Endothelial cell of umbilical vein (primary cell): ENCODE data around the gene ITGA11. TPM values are rescaled to one million over a fixed set of nuclear protein-coding genes. Genes with fewer than 3 reads are reported as not detected.

Experiments
- BruUV-seq: library from RNA; stranded (reverse); fragments of 400-500 nt; replicated peaks from 2 replicates; lab custom pipeline; 2021; lab: Mats Ljungman, UMichigan
- CTCF ChIA-PET: fragments of 300-600, 350-600 bp; sonication (Branson Sonifier 250); formaldehyde crosslinking; loops from one replicate; lab custom pipeline; 2021; ENCODE audit warnings: antibody characterized with exemption, inconsistent platforms; lab: Charles Lee
- POLR2A ChIA-PET: fragments of 300-600, 350-600 bp; sonication (Branson Sonifier 250); formaldehyde crosslinking; loops from one replicate; lab custom pipeline; 2021; ENCODE audit warnings: antibody characterized with exemption, inconsistent platforms; lab: Charles Lee
- DNase-seq: peaks from one replicate; pipeline ENCODE4 v3.0.0-alpha.2; 2011; ENCODE audit warnings: low read depth, low spot score
- FAIRE-seq: peaks from 2 replicates; lab custom pipeline; 2011; peaks lifted over from hg19 to GRCh38; lab: Jason Lieb, UNC
- H2AFZ ChIP-seq: 2 replicates; pipeline ENCODE4 v1.6.0; 2012; ENCODE audit warnings: low read depth, low read length, control low read depth, inconsistent platforms
- H3K27ac ChIP-seq: 2 replicates; pipeline ENCODE4 v1.5.1; 2011; ENCODE audit warnings: low read depth, mild to moderate bottlenecking, control low read depth, low read length, moderate library complexity; ENCODE audit not compliant: insufficient read depth
- H3K27me3 ChIP-seq, 2 experiments: 2 replicates each; pipeline versions ENCODE4 v1.6.0 to v1.6.1; 2011; ENCODE audit warnings: low read length in 2 of 2, mixed read lengths in 1 of 2; ENCODE audit not compliant: control insufficient read depth in 2 of 2, insufficient read depth in 2 of 2
- H3K36me3 ChIP-seq, 2 experiments: 2 replicates in 1 of 2; 3 replicates in 1 of 2; pipeline ENCODE4 v1.5.1; 2011; ENCODE audit warnings: low read length in 2 of 2, mild to moderate bottlenecking in 1 of 2, moderate library complexity in 1 of 2; ENCODE audit not compliant: control insufficient read depth in 2 of 2, insufficient read depth in 2 of 2; ENCODE audit errors: extremely low read depth in 1 of 2
- H3K4me1 ChIP-seq: 3 replicates; pipeline ENCODE4 v1.5.1; 2011; ENCODE audit warnings: mild to moderate bottlenecking, low read length; ENCODE audit not compliant: control insufficient read depth, insufficient read depth; ENCODE audit errors: extremely low read depth
- H3K4me2 ChIP-seq: 2 replicates; pipeline ENCODE4 v1.6.1; 2011; ENCODE audit warnings: low read length, control low read depth, mixed read lengths; ENCODE audit not compliant: insufficient read depth
- H3K4me3 ChIP-seq, 3 experiments: fragments of 200-600 bp in 1 of 3; sonication (generic), shearing (Covaris generic) in 1 of 3; replicated peaks in 1 of 3; 2 replicates each; pipeline ENCODE4 v1.5.1; 2011 to 2016; ENCODE audit warnings: control low read depth in 3 of 3, low read length in 3 of 3, mild to moderate bottlenecking in 2 of 3, inconsistent platforms in 1 of 3, low read depth in 1 of 3, moderate library complexity in 1 of 3; ENCODE audit not compliant: insufficient read depth in 1 of 3
- H3K79me2 ChIP-seq: 2 replicates; pipeline ENCODE4 v1.6.0; 2012; ENCODE audit warnings: low read length, inconsistent platforms; ENCODE audit not compliant: control insufficient read depth, insufficient read depth
- H3K9ac ChIP-seq: replicated peaks from 2 replicates; pipeline ENCODE3; 2011; ENCODE audit warnings: low read length, control low read depth; ENCODE audit not compliant: insufficient read depth; ENCODE audit errors: extremely low read depth
- H3K9me1 ChIP-seq: replicated peaks from 3 replicates; pipeline ENCODE4 v1.6.0; 2011; ENCODE audit warnings: mild to moderate bottlenecking, low read length; ENCODE audit not compliant: control insufficient read depth, insufficient read depth; ENCODE audit errors: extremely low read depth
- H3K9me3 ChIP-seq: replicated peaks from 2 replicates; pipeline ENCODE4 v1.5.1; 2012; ENCODE audit warnings: low read length, inconsistent platforms; ENCODE audit not compliant: control insufficient read depth, insufficient read depth
- H4K20me1 ChIP-seq: replicated peaks from 2 replicates; pipeline ENCODE3; 2011; ENCODE audit warnings: mild to moderate bottlenecking, low read length; ENCODE audit not compliant: control insufficient read depth, insufficient read depth; ENCODE audit errors: extremely low read depth
- JUN ChIP-seq: IDR thresholded peaks from 2 replicates; pipeline ENCODE4 v1.6.1; 2011; ENCODE audit warnings: borderline replicate concordance, low read depth; ENCODE audit not compliant: insufficient read length, insufficient read depth
- dilution Hi-C: fragments of 300-500 bp; cut with MboI; formaldehyde crosslinking; loops from one replicate; pipeline ENCODE4 v1.15.0; 2019; ENCODE audit warnings: low sequenced_read_pairs; ENCODE audit not compliant: extremely low pct_ligation_motif_present
- intact Hi-C: fragments of 100-400 bp; cut with micrococcal nuclease; formaldehyde crosslinking; loops from one replicate; pipeline ENCODE4 v1.10.0; 2022
- polyA plus RNA-seq, 4 experiments: library from polyadenylated mRNA; depleted of rRNA in 3 of 4; stranded (reverse) in 3 of 4; unstranded in 1 of 4; fragments of >200 nt; gene quantifications; 2 replicates each; pipeline versions ENCODE4 v1.2.1 to v1.2.3, GENCODE V29; 2011 to 2012; ENCODE audit warnings: missing spikeins in 1 of 4
- total RNA-seq: library from RNA; stranded (reverse); gene quantifications from 2 replicates; pipeline ENCODE4 v1.2.3, GENCODE V29; 2021
- TF ChIP-seq, protein P1 (sequence below): IDR thresholded peaks from 2 replicates; pipeline ENCODE4 v1.6.1; 2011; ENCODE audit not compliant: insufficient read depth, insufficient read length
- TF ChIP-seq, protein P2 (sequence below), 2 donors: IDR thresholded peaks; 1 replicate in 1 of 2; 2 replicates in 1 of 2; pipeline ENCODE4 v1.5.1; 2011; ENCODE audit warnings: low read length in 2 of 2, mild to moderate bottlenecking in 2 of 2, moderate library complexity in 2 of 2, control low read depth in 1 of 2, inconsistent platforms in 1 of 2, low read depth in 1 of 2; ENCODE audit not compliant: insufficient read depth in 1 of 2; ENCODE audit errors: extremely low read depth in 1 of 2

ITGA11 gene
- total and polyA plus RNA-seq, 2 donors (not counting 3 experiments of a cell fraction or from before 2014, with no cell fraction given) = 0.18 to 1.0 TPM

DNA sequence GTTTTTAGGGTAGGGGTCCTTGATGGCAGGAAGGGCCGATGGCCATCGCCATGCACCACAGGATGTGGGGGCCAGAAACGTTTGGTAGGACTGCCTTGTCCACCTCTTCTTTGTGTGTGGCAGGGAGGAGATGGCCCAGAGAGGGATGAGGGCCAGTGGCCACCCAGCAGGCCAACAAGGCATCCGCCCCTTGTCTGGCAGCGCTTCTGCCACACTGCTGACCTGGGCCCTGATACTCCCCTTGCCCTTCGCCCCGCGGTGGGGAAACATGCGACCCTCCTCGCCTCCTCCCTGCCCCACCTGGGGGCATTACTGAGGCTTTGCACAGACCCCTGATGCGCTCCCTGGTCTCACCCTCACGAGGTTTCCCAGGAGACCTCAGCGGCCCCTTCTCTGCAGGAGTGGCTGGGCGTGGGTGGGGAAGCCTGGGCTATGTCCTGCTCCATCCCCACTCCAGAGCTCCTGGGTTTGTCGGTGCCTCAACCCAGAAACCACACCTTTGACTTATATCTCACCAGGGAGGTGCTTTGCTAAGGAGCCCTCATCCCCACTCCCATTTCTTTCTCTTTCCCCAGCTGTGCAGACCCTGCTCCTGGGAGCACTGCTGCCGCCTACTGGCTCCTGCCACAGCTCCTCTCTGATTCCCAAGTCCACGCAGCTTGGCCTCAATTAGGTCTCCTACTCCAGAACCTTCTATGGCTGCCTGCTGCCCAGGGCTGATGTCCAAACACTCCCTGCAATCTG lies 115.7 kb downstream of the ITGA11 start:
- Histone ChIP-seq H2AFZ (no peak overlapping the region), H3K36me3 (no peaks in the 10 kb centered on the region), H3K4me3 (no peak overlapping the region), H3K4me1 (peaks cover 6% of the 10 kb centered on the region), H3K4me2 (no peak overlapping the region), H3K9me3 (no peaks in the 10 kb centered on the region), H3K9ac (no peak overlapping the region), H4K20me1 (no peaks in the 10 kb centered on the region), H3K9me1 (no peaks in the 10 kb centered on the region), H3K79me2 (no peaks in the 10 kb centered on the region), H3K27me3 (no peaks in the 10 kb centered on the region), H3K27ac (no peak overlapping the region)
- ChIA-PET POLR2A (interaction anchor here (0.7 kb wide), 1 partner anchor 34 kb away, joined by 3 read pairs; no protein-coding TSS in a partner anchor), CTCF (interaction anchor here (0.6 to 2.9 kb wide), 22 partner anchors 10 to 609 kb away, joined by 3 to 26 read pairs (median 6); no protein-coding TSS in a partner anchor)
- TF ChIP-seq, protein P1, sequence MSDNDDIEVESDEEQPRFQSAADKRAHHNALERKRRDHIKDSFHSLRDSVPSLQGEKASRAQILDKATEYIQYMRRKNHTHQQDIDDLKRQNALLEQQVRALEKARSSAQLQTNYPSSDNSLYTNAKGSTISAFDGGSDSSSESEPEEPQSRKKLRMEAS = no peak
- TF ChIP-seq JUN = no peak
- TF ChIP-seq, protein P2, sequence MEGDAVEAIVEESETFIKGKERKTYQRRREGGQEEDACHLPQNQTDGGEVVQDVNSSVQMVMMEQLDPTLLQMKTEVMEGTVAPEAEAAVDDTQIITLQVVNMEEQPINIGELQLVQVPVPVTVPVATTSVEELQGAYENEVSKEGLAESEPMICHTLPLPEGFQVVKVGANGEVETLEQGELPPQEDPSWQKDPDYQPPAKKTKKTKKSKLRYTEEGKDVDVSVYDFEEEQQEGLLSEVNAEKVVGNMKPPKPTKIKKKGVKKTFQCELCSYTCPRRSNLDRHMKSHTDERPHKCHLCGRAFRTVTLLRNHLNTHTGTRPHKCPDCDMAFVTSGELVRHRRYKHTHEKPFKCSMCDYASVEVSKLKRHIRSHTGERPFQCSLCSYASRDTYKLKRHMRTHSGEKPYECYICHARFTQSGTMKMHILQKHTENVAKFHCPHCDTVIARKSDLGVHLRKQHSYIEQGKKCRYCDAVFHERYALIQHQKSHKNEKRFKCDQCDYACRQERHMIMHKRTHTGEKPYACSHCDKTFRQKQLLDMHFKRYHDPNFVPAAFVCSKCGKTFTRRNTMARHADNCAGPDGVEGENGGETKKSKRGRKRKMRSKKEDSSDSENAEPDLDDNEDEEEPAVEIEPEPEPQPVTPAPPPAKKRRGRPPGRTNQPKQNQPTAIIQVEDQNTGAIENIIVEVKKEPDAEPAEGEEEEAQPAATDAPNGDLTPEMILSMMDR (IDR thresholded peaks at IDR 0.05; ENCODE audit: extremely low read depth in 1 of 2, insufficient read depth in 1 of 2, low read depth in 1 of 2, low read length in 2 of 2) = peak; percentile 19 to 60
- peak; percentile 29 for DNase-seq
- intact Hi-C loops = loop anchor here (2.0 kb wide), 1 partner anchor 67 kb away; no protein-coding TSS in a partner anchor
- no TSS peak for BruUV-seq
- dilution Hi-C loops = no loop called here
- FAIRE-seq = no peak
